HCT116 (cell line): ENCODE measurements around the gene OPCML. TPM values are rescaled to one million over a fixed set of nuclear protein-coding genes. Genes with fewer than 3 reads are reported as not detected.

Experiments used
- ATAC-seq: fragments of 200-7000 bp; cut with Tn5 transposase; 2 replicates; pipeline ENCODE4 v1.9.1; 2020; ENCODE audit warnings: mild to moderate bottlenecking, moderate library complexity
- BruUV-seq: library from RNA; stranded (reverse); fragments of 400-500 nt; replicated peaks from 2 replicates; lab custom pipeline; 2021; lab: Mats Ljungman, UMichigan
- CTCF ChIA-PET: fragments of 300-600 bp; sonication (Branson Sonifier 250); formaldehyde crosslinking; loops from one replicate; lab custom pipeline; 2021; ENCODE audit warnings: antibody characterized with exemption; lab: Charles Lee
- POLR2A ChIA-PET: fragments of 300-600, 350-600 bp; sonication (Branson Sonifier 250); formaldehyde crosslinking; loops from one replicate; lab custom pipeline; 2021; ENCODE audit warnings: antibody characterized with exemption; lab: Charles Lee
- RAD21 ChIA-PET, 2 experiments: fragments of 300-600 bp; sonication (Branson Sonifier 250); formaldehyde crosslinking; loops; one replicate each; lab custom pipeline; 2023; ENCODE audit warnings: low total read pairs in 2 of 2; ENCODE audit not compliant: uncharacterized antibody in 2 of 2, unreplicated experiment in 2 of 2, low non-redundant PET in 1 of 2; lab: Charles Lee
- DNase-seq: peaks from one replicate; pipeline ENCODE4 v3.0.0-alpha.2; 2010; ENCODE audit warnings: low read depth, low spot score
- H2AFZ ChIP-seq: fragments of 200-600 bp; shearing (Covaris generic), sonication (generic); 2 replicates; pipeline ENCODE4 v1.6.1; 2017; ENCODE audit warnings: low read depth, mixed run types, mixed read lengths, antibody characterized with exemption, low read length; ENCODE audit not compliant: poor library complexity, severe bottlenecking
- H3K27ac ChIP-seq: 2 replicates; pipeline ENCODE4 v1.5.1; 2012; ENCODE audit warnings: low read depth, low read length
- H3K27me3 ChIP-seq: fragments of 200-600 bp; sonication (generic); 2 replicates; pipeline ENCODE4 v1.6.1; 2016; ENCODE audit warnings: mixed run types, low read length, mixed read lengths; ENCODE audit not compliant: insufficient read depth
- H3K36me3 ChIP-seq, 2 experiments: fragments of 200-500 bp in 1 of 2; fragments of 200-600 bp in 1 of 2; sonication (Bioruptor generic) in 1 of 2; sonication (generic) in 1 of 2; 2 replicates each; pipeline versions ENCODE4 v1.5.1 to v1.6.1; 2014 to 2016; ENCODE audit warnings: low read length in 2 of 2, inconsistent platforms in 1 of 2, mixed read lengths in 1 of 2, mixed run types in 1 of 2; ENCODE audit not compliant: insufficient read depth in 2 of 2, control insufficient read depth in 1 of 2
- H3K4me1 ChIP-seq, 2 experiments: fragments of 200-600 bp in 1 of 2; sonication (generic) in 1 of 2; 2 replicates each; pipeline versions ENCODE4 v1.5.1 to v1.6.1; 2012 to 2017; ENCODE audit warnings: low read length in 2 of 2, inconsistent platforms in 1 of 2, mild to moderate bottlenecking in 1 of 2, mixed read lengths in 1 of 2, mixed run types in 1 of 2, moderate library complexity in 1 of 2; ENCODE audit not compliant: insufficient read depth in 2 of 2, control insufficient read depth in 1 of 2
- H3K4me2 ChIP-seq: fragments of 200-600 bp; sonication (generic); 2 replicates; pipeline ENCODE4 v1.6.1; 2017; ENCODE audit warnings: mixed run types, low read length, mixed read lengths
- H3K4me3 ChIP-seq, 2 experiments: fragments of 200-600 bp in 1 of 2; sonication (generic) in 1 of 2; replicated peaks in 1 of 2; 2 replicates each; pipeline ENCODE4 v1.5.1; 2011 to 2016; ENCODE audit warnings: low read length in 2 of 2, control low read depth in 1 of 2, low read depth in 1 of 2, mild to moderate bottlenecking in 1 of 2, mixed read lengths in 1 of 2, mixed run types in 1 of 2
- H3K79me2 ChIP-seq: fragments of 200-600 bp; sonication (generic); 2 replicates; pipeline ENCODE4 v1.6.1; 2017; ENCODE audit warnings: mild to moderate bottlenecking, mixed run types, low read length, moderate library complexity, mixed read lengths; ENCODE audit not compliant: insufficient read depth
- H3K9ac ChIP-seq: fragments of 200-600 bp; sonication (generic); 2 replicates; pipeline ENCODE4 v1.6.1; 2016; ENCODE audit warnings: low read length, mixed read lengths
- H3K9me2 ChIP-seq: fragments of 200-600 bp; sonication (generic), shearing (Covaris generic); 2 replicates; pipeline ENCODE4 v1.6.1; 2017; ENCODE audit warnings: mixed run types, mild to moderate bottlenecking, moderate library complexity; ENCODE audit not compliant: insufficient read depth
- H3K9me3 ChIP-seq, 2 experiments: fragments of 200-500 bp in 1 of 2; fragments of 200-600 bp in 1 of 2; sonication (Bioruptor generic) in 1 of 2; sonication (generic) in 1 of 2; 2 replicates each; pipeline ENCODE4 v1.6.1; 2014 to 2017; ENCODE audit warnings: low read length in 2 of 2, mixed read lengths in 2 of 2, inconsistent platforms in 1 of 2, low read depth in 1 of 2, mild to moderate bottlenecking in 1 of 2, mixed run types in 1 of 2, moderate library complexity in 1 of 2; ENCODE audit not compliant: control insufficient read depth in 1 of 2, insufficient read depth in 1 of 2
- H4K20me1 ChIP-seq: fragments of 200-600 bp; sonication (generic), shearing (Covaris generic); 2 replicates; pipeline ENCODE4 v1.6.1; 2017; ENCODE audit warnings: mixed run types, mild to moderate bottlenecking, moderate library complexity; ENCODE audit not compliant: insufficient read depth
- CBX3 ChIP-seq: IDR thresholded peaks from 2 replicates; pipeline ENCODE4 v1.6.1; 2012; ENCODE audit warnings: low read depth
- EGR1 ChIP-seq: IDR thresholded peaks from 2 replicates; pipeline ENCODE4 v1.6.1; 2012; ENCODE audit warnings: low read depth
- ELF1 ChIP-seq: IDR thresholded peaks from 2 replicates; pipeline ENCODE4 v1.6.1; 2012; ENCODE audit warnings: low read depth, borderline replicate concordance
- EZH2phosphoT487 ChIP-seq: fragments of 200-600 bp; IDR thresholded peaks from 2 replicates; pipeline ENCODE4 v1.6.1; 2018; ENCODE audit warnings: antibody characterized with exemption, borderline replicate concordance
- FOSL1 ChIP-seq: IDR thresholded peaks from 2 replicates; pipeline ENCODE4 v1.6.1; 2012; ENCODE audit warnings: low read depth
- JUND ChIP-seq: IDR thresholded peaks from 2 replicates; pipeline ENCODE4 v1.6.1; 2012
- POLR2A ChIP-seq: IDR thresholded peaks from 2 replicates; pipeline ENCODE4 v1.7.0; 2011; ENCODE audit warnings: borderline replicate concordance; ENCODE audit not compliant: insufficient read depth, insufficient read length; ENCODE audit errors: extremely low read depth
- RAD21 ChIP-seq: IDR thresholded peaks from 2 replicates; pipeline ENCODE4 v1.6.1; 2012; ENCODE audit warnings: low read depth, mild to moderate bottlenecking
- SP1 ChIP-seq: IDR thresholded peaks from 2 replicates; pipeline ENCODE4 v1.6.1; 2012; ENCODE audit warnings: low read depth
- SRF ChIP-seq: IDR thresholded peaks from 2 replicates; pipeline ENCODE4 v1.6.1; 2012; ENCODE audit warnings: low read depth
- TCF7L2 ChIP-seq: IDR thresholded peaks from 2 replicates; pipeline ENCODE4 v1.7.0; 2011; ENCODE audit warnings: borderline replicate concordance, inconsistent platforms; ENCODE audit not compliant: insufficient read depth, insufficient read length; ENCODE audit errors: extremely low read depth
- YY1 ChIP-seq: IDR thresholded peaks from 2 replicates; pipeline ENCODE4 v1.6.1; 2011; ENCODE audit warnings: low read length, low read depth, moderate library complexity, mild to moderate bottlenecking; ENCODE audit not compliant: insufficient replicate concordance; ENCODE audit errors: extremely low read depth
- intact Hi-C: fragments of 100-400 bp; cut with micrococcal nuclease; formaldehyde crosslinking; loops from 2 replicates; pipeline ENCODE4 v1.10.0; 2022
- total RNA-seq: library from RNA; stranded (reverse); gene quantifications from one replicate; pipeline ENCODE4 v1.2.1, GENCODE V29; 2021; ENCODE audit not compliant: unreplicated experiment

OPCML gene
- total RNA-seq, 1 experiment from 2014 or later, result not detected

DNA sequence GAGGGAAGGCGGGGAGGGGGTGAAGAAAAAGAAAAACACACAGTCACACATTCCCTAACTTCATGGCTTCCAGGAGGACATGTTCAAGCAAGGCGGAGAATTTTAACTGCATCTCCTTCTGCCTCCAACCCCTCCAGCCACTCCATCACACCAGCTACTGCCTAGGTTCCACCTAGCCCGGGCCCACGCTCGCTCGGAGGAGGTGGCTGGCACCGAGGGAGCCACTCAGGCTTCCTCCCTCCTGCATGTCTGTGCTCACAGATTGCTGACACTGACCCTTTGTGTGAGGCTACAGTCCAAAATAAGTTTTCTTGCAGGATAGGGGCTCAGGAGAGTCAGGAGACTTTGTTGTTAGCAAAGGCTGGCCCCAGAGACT, 9.4 kb upstream of the OPCML start (continued):
- TF ChIP-seq RAD21 (no peak), SP1 (no peak)
- TF ChIP-seq, all 23 proteins: peak for 0

DNA sequence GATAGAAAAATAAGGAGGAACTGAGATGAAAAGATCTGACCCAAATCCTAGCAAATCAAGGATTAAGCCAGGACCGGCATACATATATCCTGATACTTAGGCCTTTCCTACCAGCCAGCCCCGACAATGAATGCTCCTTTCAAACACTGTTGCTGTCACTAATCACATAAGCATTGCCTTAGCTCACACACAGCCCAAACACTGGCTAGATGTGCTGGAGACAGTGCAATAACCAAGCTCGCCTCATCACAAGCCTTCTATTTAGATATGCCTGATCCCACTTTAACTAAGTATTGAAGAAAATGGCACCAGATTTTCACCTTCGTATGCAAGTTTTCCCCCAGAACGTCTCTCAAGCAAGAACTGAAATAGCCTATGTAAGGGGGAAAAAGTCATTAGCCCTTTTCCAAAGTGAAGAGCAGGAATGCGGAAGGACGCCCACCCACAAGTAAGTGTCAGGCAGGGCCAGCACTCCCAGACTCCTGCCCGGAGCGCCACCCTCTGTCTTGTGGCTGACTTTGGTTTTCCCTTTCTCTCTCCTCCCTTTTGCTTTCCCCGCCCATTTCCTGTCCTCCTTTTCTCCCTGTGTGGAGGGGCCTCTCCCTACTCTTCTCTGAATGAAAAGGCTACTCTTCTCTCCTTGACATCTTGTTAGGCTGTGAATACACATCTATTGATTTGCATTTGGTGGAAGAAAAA, 8.9 kb upstream of the OPCML start:
- TF ChIP-seq FOSL1 (no peak), EGR1 (no peak), ELF1 (no peak), TCF7L2 (no peak), CBX3 (no peak), YY1 (no peak), JUND (no peak), SP1 (no peak), SRF (no peak), POLR2A (no peak), EZH2phosphoT487 (no peak)

More for the DNA sequence above, 8.9 kb upstream of the OPCML start:
- no peak overlapping the region for H3K9ac ChIP-seq
- H3K27me3 ChIP-seq, result no peaks in the 10 kb centered on the region
- BruUV-seq, result no TSS peak
- ATAC-seq (no peak), DNase-seq (no peak)
- H2AFZ ChIP-seq, result no peak overlapping the region
- no peak overlapping the region for H3K27ac ChIP-seq
- no peaks in the 10 kb centered on the region for H3K4me1 ChIP-seq
- no peaks in the 10 kb centered on the region for H3K36me3 ChIP-seq
- no peaks in the 10 kb centered on the region for H3K79me2 ChIP-seq
- POLR2A ChIA-PET, result no interaction called here
- no peaks in the 10 kb centered on the region for H3K9me2 ChIP-seq
- no peak overlapping the region for H3K4me2 ChIP-seq
- H3K9me3 ChIP-seq, result peaks cover 0 to 1% of the 10 kb centered on the region in 2 experiments; a peak in 2 of 4 replicates
- RAD21 ChIA-PET, result no interaction called here
- H4K20me1 ChIP-seq, result no peaks in the 10 kb centered on the region
- CTCF ChIA-PET, result no interaction called here
- no peak overlapping the region for H3K4me3 ChIP-seq
- intact Hi-C loops, result no loop called here
